ENCODE data around the gene PRTG. TPM values are rescaled to one million over a fixed set of nuclear protein-coding genes. Genes with fewer than 3 reads are reported as not detected.

PRTG gene
- 0.09 and 0.19 TPM in 2 replicates for total RNA-seq (2011; cell fraction: chromatin; rRNA removed; ENCODE audit: low replicate concordance)
- total RNA-seq (2011; cell fraction: nucleolus; rRNA removed), result under 0.01 and 0.13 TPM in 2 replicates
- 0.08 and 0.51 TPM in 2 replicates for total RNA-seq (2011; cell fraction: nucleoplasm; rRNA removed)
- 0.05 and 0.08 TPM in 2 replicates for total RNA-seq (2014; rRNA removed)
- 0.03 and 0.07 TPM in 2 replicates for total RNA-seq (2014; rRNA removed; fragmentation: Illumina TruSeq; extraction: Trizol)
- under 0.01 TPM in 2 replicates for total RNA-seq (2015; rRNA removed; fragmentation: Illumina TruSeq; extraction: Trizol)
- total RNA-seq (2021), result 0.09 and 0.18 TPM in 2 replicates
- polyA plus RNA-seq (2011; rRNA removed), result 0.09 and 0.14 TPM in 2 replicates
- polyA plus RNA-seq (2011; cell fraction: cytosol; rRNA removed), result 0.03 and 0.04 TPM in 2 replicates
- polyA plus RNA-seq (2011; cell fraction: nucleus; rRNA removed), result 0.07 and 0.10 TPM in 2 replicates
- polyA plus RNA-seq (2012), result 0.01 and 0.06 TPM in 2 replicates
- polyA plus RNA-seq (2014; fragmentation: Illumina TruSeq; extraction: Trizol), result 0.03 and 0.07 TPM in 2 replicates
- under 1 TPM in 1 of 2 experiments, not detected in 1; 0.03 TPM for polyA plus RNA-seq (2014; fragmentation: Nextera tagmentation; extraction: Ambion mirVana)
- 0.01 TPM in 2 replicates for polyA plus RNA-seq (2014; rRNA removed)
- polyA minus RNA-seq (2011; rRNA and poly(A)+ RNA removed), result 0.11 and 0.12 TPM in 2 replicates
- polyA minus RNA-seq (2011; cell fraction: cytosol; rRNA and poly(A)+ RNA removed), result not detected in 2 replicates
- under 0.01 TPM in 1 of 2 replicates, not detected in the other for polyA minus RNA-seq (2011; cell fraction: nucleus; rRNA and poly(A)+ RNA removed)
- Bru-seq, nascent RNA, result percentile 18 among the genes with signal in this experiment
- BruChase-seq, experiment 1, labeled RNA remaining after a 2-hour chase, result percentile 21 among the genes with signal in this experiment
- percentile 27 among the genes with signal in this experiment for BruChase-seq, experiment 2, labeled RNA remaining after a 6-hour chase
- long read RNA-seq, experiment 1, result 0 reads
- long read RNA-seq, experiment 2, result 0 reads
- long read RNA-seq, experiment 3, result 0 reads

DNA sequence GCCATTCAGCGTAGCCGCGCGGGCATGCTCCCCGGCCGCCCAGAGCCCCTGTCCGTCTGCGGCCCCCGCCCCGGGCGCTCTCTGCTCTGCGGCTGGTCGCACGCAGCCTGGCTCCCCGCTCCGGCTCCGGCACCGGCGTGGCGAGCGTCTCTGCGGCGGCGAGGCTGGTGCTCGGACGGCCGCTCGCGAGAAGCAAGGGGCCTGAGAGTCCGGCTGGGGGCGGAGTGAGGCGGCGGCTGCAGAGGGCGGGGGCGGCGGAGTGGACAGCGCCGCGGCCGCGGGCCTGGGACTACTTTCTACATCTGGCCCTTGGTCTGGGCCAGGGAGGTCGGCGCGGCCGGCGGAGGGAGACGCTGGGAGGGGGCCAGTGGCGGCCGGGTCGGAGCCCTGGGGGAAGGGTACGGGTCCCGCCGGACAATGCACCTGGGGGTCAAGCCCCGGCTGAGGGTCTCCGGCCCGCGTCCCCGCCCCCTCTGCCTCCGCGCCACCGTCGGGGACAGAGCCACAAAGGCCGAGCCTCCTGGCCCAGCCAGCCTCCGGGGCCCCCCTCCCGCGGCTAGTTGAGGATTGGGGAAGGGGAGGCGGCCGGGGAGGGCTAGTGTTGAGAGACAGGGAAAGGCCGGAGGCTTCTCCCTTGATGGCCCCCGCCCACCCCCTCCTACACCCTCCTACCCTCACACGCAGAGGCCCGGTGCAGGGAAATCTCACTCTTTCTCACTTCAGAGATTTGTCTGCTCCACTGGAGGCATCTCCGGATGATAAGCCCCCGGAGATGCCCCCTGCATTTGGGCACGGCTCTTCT, at the start of gene PRTG:
TSS of gene PRTG (minus strand) at position 226 of the 802 bp plus-strand sequence. CDS start at position 5, 221 bp downstream.
- no peaks in the 10 kb centered on the region for H3K36me3 ChIP-seq (ENCODE audit: control insufficient read depth, insufficient read depth, low read length)
- peak within 1 kb of the TSS; percentile 32 for H3K4me3 ChIP-seq
- no TSS peak for BruUV-seq (replicated peaks)
- H3K79me2 ChIP-seq (ENCODE audit: control insufficient read depth, insufficient read depth, low read length), result no peaks in the 10 kb centered on the region
- no peaks in the 10 kb centered on the region for H3K9me1 ChIP-seq (ENCODE audit: control insufficient read depth, insufficient read depth, low read length)
- H2AFZ ChIP-seq (ENCODE audit: low read depth, low read length), result peak within 1 kb of the TSS; percentile 61
- no peaks in the 10 kb centered on the region for H3K9me3 ChIP-seq (replicated peaks; ENCODE audit: control insufficient read depth, insufficient read depth, low read depth, low read length)
- DNase-seq (ENCODE audit: extremely low read depth in 1 of 4, low spot score in 3 of 4) (peak; percentile 27 to 45 (median 37)), ATAC-seq (peak; percentile 96), FAIRE-seq (no peak)
- no peak within 1 kb of the TSS for H3K27ac ChIP-seq (ENCODE audit: extremely low read depth, low read depth, low read length)
- intact Hi-C loops (cut with micrococcal nuclease) (no loop called here), in situ Hi-C loops (cut with MboI) (no loop called here)
- no peaks in the 10 kb centered on the region for H4K20me1 ChIP-seq (replicated peaks; ENCODE audit: control insufficient read depth, insufficient read depth, low read length)
- 7% methylated on average over 44 of the region's 75 CpGs for WGBS (ENCODE audit: insufficient coverage, low coverage, missing lambda C conversion rate)
- ChIA-PET CTCF (ENCODE audit: low intra/inter-chr PET ratio) (no interaction called here), POLR2A (interaction anchor here (1.4 kb wide), 1 partner anchor 11 kb away, joined by 3 read pairs; no protein-coding TSS in a partner anchor)
- peak within 1 kb of the TSS; percentile 40 for H3K4me2 ChIP-seq (ENCODE audit: insufficient read depth, low read length)
- peak within 1 kb of the TSS in 1 of 2 experiments; percentile 77; a peak in 2 of 4 replicates for H3K9ac ChIP-seq (ENCODE audit: insufficient read depth in 1 of 2, low read depth in 2 of 2, low read length in 2 of 2)
- peaks cover 4 to 13% of the 10 kb centered on the region in 2 experiments; a peak in 3 of 5 replicates for H3K4me1 ChIP-seq (replicated peaks in 1 of 2; ENCODE audit: control insufficient read depth in 2 of 2, insufficient read depth in 2 of 2, low read length in 2 of 2)
- peaks cover 33 to 42% of the 10 kb centered on the region in 2 experiments for H3K27me3 ChIP-seq (ENCODE audit: control insufficient read depth in 2 of 2, insufficient read depth in 2 of 2, low read length in 2 of 2)
- TF ChIP-seq, protein P1, sequence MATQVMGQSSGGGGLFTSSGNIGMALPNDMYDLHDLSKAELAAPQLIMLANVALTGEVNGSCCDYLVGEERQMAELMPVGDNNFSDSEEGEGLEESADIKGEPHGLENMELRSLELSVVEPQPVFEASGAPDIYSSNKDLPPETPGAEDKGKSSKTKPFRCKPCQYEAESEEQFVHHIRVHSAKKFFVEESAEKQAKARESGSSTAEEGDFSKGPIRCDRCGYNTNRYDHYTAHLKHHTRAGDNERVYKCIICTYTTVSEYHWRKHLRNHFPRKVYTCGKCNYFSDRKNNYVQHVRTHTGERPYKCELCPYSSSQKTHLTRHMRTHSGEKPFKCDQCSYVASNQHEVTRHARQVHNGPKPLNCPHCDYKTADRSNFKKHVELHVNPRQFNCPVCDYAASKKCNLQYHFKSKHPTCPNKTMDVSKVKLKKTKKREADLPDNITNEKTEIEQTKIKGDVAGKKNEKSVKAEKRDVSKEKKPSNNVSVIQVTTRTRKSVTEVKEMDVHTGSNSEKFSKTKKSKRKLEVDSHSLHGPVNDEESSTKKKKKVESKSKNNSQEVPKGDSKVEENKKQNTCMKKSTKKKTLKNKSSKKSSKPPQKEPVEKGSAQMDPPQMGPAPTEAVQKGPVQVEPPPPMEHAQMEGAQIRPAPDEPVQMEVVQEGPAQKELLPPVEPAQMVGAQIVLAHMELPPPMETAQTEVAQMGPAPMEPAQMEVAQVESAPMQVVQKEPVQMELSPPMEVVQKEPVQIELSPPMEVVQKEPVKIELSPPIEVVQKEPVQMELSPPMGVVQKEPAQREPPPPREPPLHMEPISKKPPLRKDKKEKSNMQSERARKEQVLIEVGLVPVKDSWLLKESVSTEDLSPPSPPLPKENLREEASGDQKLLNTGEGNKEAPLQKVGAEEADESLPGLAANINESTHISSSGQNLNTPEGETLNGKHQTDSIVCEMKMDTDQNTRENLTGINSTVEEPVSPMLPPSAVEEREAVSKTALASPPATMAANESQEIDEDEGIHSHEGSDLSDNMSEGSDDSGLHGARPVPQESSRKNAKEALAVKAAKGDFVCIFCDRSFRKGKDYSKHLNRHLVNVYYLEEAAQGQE (IDR thresholded peaks at IDR 0.05; ENCODE audit: borderline replicate concordance), result peak; percentile 60
- TF ChIP-seq, protein P1 (CRISPR knock-in tag; IDR thresholded peaks at IDR 0.05; ENCODE audit: low read depth), result no peak
- TF ChIP-seq PCBP1 (IDR thresholded peaks at IDR 0.05; ENCODE audit: low read depth, low read length, poor library complexity, severe bottlenecking), result peak; percentile 30
- TF ChIP-seq EZH2 (IDR thresholded peaks at IDR 0.05; ENCODE audit: borderline replicate concordance, low read depth, low read length), result no peak
- no peak for TF ChIP-seq HMGXB4 (CRISPR knock-in tag; IDR thresholded peaks at IDR 0.05)
- peak; percentile 55 for TF ChIP-seq RBM25 (IDR thresholded peaks at IDR 0.05; ENCODE audit: low read depth, low read length, severe bottlenecking)
- peak; percentile 57; the same call in 1 of the 2 replicates for TF ChIP-seq CHD2 (IDR thresholded peaks at IDR 0.05; ENCODE audit: low read depth, low read length)

All from K562 (cell line).